Measurements from ENCODE around the gene MLLT1.

The MLLT1 gene

GRCh38 chr19:6273701-6274601 is 5.8 kb downstream of the MLLT1 start:
- no peak for DNase-seq

- DNase-seq: no peak
Measured at GRCh38 chr19:6272913-6273600, 6.7 kb downstream of the MLLT1 start.

DNA sequence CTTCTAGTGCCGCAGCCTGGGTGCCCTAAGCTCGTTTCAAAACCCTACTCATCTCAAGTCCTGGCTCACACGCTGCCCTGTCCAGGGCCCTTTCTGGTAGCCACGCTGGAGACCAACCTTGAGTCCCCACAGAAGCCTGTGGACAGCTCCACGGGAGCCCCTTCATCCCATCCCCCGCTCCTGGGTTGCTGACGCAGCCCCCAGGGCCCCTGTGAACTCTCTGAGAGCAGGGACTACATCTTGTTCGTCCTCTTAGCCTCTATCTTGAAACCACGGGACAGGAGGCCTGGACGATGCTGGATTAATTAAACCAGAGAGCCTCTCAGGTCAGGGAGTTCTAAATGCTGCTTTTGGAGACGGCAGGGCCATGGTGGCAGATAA is 7.4 kb downstream of the MLLT1 start:
- DNase-seq: no peak

DNA sequence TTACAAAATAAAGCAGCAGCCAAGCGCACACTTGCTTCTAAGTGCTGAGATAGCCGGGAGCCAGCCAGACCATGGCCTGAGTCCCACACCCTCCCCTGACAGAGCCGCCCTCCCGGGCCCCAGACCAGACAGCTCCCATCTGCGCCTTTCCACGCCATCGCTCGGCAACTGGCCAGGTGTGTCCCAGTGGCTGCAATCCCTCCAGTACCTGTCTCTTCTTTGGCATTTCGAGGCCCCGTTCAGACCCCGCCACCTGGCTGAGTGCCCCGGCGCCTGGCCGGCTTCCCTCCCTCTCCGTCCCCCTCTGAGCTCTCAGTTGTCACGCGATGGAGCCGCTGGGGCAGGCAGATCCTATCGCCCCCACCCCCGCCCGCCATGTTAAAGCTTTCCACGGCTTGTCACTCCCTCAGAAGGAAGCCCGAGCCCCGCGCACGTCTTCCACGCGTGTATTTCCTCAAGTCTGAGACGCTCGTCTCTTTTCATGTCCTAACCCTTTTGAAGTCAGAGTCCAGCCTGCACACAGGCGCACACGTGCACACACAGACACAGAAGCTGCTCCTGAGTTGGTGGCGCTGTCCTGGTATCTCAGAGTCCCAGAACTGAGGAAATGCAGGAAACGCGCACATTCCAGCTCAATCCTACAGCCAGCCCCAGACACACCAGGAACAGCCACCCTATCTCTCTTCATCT is 7.9 kb downstream of the MLLT1 start:
- DNase-seq: peak; percentile 39 to 71

DNA sequence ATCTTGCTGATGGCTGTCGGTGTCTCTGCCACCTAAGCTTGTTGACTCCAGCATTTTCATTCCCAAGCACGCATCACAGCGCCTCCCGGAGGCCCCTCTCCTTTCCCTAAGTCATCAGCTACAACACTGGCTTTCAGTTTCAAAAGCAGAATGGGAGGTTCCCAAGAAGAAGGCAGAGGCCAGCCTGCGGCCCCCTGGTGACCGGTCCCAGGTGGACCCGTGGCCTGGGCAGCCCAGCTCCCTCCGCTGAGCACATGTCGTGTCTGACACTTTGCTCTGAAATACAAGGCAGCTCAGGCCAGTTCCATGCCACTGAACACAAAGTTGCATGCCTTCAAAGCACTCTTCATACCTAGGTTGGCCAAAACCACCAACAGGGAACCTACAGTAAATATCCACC is 8.5 kb downstream of the MLLT1 start:
- no peak for DNase-seq

DNA sequence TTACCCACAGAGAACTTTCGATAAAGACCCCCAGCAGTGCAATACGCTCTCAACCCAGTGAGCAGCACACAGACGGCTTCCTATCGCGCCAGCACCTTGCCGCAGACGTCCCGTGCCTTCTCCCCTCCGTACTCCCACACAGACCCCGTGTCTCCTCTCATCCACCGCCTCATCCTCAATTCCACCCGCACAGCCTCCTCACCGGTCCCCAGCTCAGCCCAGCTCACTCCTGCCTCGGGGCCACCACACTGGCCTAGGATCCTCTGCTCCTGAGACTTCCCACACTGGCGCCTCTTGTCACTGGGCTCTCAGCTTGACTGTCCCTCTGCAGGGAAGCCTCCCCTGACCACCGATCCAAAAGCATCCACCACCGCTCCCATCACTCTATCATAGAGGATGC is 9.0 kb downstream of the MLLT1 start:
- DNase-seq: no peak

DNA sequence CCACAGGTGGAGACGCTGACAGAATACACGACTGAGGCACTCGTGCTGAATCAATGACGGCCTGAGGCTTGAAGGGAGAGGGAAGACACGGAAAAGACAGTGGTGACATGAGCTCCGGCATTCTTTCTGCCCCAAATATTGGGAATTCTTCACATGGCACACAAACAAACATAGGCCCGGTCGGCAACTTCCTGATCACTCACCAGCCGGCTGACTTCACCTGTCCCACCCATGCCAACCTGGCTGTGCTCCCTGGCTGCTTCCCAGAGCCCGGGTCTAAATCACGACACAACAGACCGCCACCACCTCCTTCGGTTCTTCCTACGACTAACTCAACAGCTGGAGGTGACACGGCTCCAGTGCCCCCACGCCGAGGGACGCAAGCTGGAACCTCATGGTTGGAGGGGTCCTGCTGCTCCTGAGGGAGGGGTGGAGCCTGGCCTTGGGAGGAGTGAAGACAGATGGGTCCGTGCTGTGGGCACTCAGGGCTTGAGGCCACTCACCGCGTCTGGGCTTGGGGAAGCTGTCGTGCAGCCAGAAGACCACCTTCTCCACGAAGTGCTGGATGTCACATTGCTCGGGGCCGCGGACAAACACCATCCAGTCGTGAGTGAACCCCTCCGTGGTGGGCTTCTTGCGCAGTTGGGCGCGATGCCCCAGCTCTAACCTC is 9.6 kb downstream of the MLLT1 start:
- DNase-seq: no peak

DNA sequence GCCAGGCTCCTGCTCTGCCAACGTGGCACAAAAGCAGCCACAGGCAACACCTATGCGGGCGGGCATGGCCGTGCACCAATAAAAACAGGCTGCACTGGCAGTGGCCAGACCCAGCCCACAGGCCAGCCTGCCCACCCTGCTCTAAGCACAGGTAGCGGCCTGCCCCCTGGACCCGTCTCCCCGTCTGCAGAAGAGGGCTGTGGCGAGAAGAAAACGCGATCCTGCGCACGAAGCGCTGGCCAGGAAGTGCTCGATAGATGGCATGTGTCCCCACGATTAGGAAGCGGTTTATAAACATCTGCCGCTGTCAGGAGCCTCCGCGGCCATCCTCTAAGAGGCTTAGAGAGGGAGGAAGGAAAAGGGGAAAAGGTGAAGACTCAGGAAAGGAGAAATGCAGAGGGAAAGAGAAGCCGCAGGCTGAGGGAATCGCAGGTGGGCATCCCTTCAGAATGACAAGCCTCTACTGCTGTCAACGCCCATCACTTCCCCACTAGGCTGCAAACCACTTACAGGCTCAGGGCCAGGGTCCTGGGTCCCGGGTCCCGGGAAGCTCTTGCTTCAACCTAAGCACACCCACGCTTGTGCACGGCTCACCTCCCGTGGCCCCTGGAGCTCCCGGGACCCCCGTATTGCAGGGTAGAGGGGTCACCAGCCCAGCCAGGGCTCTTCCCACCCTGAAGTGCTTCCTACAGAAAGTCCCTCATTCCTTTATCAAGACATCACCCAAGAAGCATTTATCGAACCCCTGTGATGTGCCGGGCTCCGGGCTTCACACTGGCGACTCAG is 10.5 kb downstream of the MLLT1 start:
- no peak for DNase-seq

GRCh38 chr19:6268382-6268771 is 11.4 kb downstream of the MLLT1 start:
- no peak for DNase-seq

DNA sequence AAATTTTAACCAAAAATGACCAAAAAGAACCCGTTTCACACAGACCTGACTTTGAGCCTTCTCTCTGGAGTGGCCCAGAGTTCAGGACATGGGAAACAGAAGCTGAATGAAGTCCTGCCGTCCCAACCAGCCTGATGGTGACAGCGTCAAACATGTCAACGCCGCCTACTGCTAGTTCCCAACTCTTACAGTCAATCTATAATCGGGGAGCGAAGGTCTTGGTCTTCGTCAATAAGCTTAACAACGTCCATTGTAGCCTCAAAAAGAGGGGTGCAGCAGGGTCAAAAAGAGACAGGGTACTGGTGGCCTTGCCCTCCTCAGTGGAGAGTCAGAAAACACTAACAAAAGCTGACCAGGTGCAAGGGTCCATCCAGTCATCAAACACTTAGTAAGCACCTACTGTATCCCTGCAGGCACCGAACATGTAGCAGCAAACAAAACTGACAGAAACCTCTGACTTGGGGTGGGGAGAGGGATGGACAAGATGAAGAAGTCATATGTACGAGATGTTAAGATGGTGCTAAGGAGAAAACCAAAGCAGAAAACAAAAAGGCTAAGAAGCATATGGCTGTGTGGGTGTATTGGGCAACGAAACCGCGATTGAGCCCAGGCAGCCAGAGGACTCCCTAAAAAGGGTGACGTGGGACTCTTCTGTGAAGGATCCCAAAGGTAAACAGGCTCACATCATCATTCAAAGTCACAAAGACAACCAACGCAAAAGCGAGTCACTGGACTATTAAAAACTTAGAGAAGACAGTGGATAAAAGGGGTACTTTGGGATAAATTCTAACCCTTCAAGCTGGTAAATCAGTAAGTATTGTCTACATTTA is 12.0 kb downstream of the MLLT1 start:
- no peak for DNase-seq

GRCh38 chr19:6264803-6265202 is 15.0 kb downstream of the MLLT1 start:
- no peak for DNase-seq

- DNase-seq: no peak
Measured at GRCh38 chr19:6263735-6264444, 15.9 kb downstream of the MLLT1 start.

- DNase-seq: no peak
Measured at GRCh38 chr19:6263306-6263705, 16.5 kb downstream of the MLLT1 start.

DNA sequence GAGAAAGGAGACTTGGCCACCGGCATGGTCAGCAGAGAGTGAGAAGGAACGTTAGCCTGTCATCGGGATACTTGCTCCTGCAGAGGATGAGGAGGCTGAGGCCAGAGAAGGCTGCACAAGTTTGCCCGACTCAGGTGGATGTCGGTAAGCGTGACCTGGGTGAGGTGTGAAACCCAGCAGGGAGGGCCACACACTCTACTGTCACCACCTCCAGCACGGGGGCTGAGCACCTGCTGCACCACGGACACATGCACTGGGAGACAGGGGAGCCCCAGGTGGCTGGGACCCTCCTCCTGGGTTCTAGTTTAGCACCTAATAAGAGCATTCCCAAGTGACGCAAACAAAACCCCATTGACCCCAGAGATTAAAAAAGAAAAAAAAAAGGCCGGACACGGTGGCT is 17.3 kb downstream of the MLLT1 start:
- no peak for DNase-seq

DNA sequence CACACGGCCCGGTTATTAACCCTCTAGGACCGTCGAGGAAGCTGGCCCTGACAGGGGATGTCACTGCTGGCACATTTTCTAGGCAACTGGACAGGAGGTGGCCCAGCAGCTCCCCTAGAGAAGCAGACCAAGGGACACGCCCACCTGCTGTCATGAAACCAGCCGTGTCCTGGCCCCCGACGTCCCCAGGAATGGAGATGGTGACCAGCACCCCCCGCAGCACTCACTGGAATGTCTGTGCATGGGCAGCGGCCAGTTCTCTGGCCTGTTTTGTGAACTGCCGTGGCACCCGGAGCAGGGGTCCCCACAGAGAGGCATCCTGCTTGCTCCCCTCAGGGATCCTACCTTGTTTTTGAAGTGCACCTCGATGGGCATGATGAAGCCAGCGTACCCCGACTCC is 17.9 kb downstream of the MLLT1 start:
- no peak for DNase-seq

GRCh38 chr19:6260912-6261650 is 18.7 kb downstream of the MLLT1 start:
- no peak for DNase-seq

DNA sequence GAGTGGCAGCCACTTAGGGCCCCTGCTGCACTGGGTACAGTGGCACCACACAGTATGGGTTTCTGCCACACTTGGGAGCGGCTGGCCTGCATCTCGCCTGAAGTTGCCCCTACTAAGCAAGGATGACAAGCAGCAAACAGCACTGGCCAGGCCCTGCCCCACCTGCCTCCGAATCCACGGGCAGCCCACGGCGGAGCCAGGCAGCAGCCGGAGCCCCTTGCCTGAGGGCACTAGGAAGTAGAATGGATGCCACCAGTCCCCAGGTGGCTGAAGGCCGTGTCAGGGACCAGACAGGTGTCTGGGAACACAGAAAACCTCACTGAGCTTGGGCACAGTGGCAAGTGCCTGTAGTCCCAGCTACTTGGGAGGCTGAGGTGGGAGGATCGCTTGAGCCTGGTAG is 19.4 kb downstream of the MLLT1 start:
- DNase-seq: no peak

DNA sequence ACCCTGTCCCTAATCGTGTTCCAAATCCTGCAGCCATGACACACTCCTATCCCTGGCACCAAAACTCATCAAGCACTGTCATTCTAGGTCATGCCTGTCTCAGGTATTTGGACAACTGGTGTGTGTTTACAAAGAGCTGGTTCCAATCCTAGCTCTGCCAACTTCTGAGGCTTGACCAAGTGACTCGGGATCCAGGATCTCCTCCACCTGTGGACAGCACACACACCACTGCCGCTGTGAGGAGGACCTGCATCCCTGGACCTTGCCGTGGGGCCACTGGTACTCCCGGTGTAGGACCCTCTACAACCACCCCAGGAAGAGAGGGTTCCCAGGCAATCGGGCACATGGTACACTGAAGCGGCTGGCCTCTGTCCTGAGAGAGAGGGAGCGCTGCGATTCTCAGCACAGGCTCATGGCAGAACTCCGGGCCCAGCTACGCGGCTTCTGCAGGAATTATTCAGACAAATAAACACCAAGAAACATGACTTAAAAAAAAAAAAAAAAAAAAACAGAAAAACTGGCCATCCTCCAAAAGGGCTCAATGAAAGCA is 20.4 kb downstream of the MLLT1 start:
- no peak for DNase-seq

DNA sequence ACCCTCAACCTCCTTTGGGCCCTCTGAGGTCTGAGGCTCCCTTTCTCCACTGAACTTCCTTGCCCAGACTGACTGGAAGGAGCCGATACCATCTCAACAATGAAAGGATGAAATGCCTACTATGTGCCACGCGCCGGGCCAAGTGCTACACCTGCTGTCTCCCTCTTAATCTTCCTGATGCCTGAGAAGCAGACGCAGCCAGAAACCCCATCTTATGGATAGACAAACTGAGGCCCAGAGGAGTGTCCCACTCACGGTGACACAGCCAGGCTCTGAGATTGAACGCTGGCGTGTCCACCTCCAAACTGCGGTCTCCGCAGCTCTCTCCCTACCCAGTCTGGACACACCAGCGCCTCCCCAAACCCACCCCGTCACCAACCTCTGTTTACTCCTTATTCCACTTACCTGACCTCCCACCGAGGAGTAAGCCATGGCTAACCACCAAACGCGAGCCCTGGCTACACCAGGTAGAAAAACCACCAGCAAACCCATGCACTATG is 20.9 kb downstream of the MLLT1 start:
- no peak for DNase-seq
